ENCODE data around the gene SGSH.

Gene SGSH

GRCh38 chr17:80220054-80220735 is at the start of gene SGSH, which contains the start of gene SLC26A11:
Gene SGSH (minus strand): TSS chr17:80220333. CDS start chr17:80220313, 20 bp downstream.
Gene SLC26A11 (plus strand): TSS chr17:80220427. CDS start chr17:80221561, 1,134 bp downstream.
- no peaks in the 10 kb centered on the region for H3K9me3 ChIP-seq (ENCODE audit: control insufficient read depth, insufficient read depth, low read length)
- H3K36me3 ChIP-seq (ENCODE audit: control insufficient read depth, insufficient read depth, low read length) = peaks cover 22% of the 10 kb centered on the region
- H3K27me3 ChIP-seq (ENCODE audit: control insufficient read depth, insufficient read depth, low read length) = no peaks in the 10 kb centered on the region
- peak within 1 kb of the TSS; percentile 90 for H3K4me3 ChIP-seq (ENCODE audit: low read depth, low read length)
- peak within 1 kb of the TSS; percentile 81 for H3K9ac ChIP-seq (ENCODE audit: low read depth, low read length)
- peaks cover 4% of the 10 kb centered on the region for H3K4me1 ChIP-seq (ENCODE audit: control insufficient read depth, insufficient read depth, low read length)

DNA sequence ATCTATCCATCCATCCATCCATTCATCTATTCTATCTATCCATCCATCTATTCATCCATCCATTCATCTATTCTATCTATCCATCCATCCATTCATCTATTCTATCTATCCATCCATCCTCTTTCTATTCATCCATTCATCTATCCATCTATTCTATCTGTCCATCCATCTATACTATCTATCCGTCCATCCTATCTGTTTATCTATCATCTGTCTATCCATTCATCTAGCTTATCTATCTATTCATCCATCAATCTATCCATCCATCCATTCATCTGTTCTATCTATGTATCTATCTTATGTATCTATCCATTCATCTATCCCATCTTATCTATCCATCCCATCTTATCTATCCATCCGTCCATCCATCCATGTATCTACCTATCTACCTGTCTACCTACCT is 49.3 kb upstream of the SGSH start:
- H3K36me3 ChIP-seq (ENCODE audit: control insufficient read depth, insufficient read depth, low read length) = peaks cover 10% of the 10 kb centered on the region
- peaks cover 13% of the 10 kb centered on the region for H3K4me1 ChIP-seq (ENCODE audit: control insufficient read depth, insufficient read depth, low read length)
- H3K4me3 ChIP-seq (ENCODE audit: low read depth, low read length) = no peak overlapping the region
- H3K9me3 ChIP-seq (ENCODE audit: control insufficient read depth, insufficient read depth, low read length) = no peaks in the 10 kb centered on the region
- no peak overlapping the region for H3K9ac ChIP-seq (ENCODE audit: low read depth, low read length)
- H3K27me3 ChIP-seq (ENCODE audit: control insufficient read depth, insufficient read depth, low read length) = no peaks in the 10 kb centered on the region

GRCh38 chr17:80268427-80268826 is 48.3 kb upstream of the SGSH start:
- Histone ChIP-seq H3K4me3 (ENCODE audit: low read depth, low read length) (no peak overlapping the region), H3K4me1 (ENCODE audit: control insufficient read depth, insufficient read depth, low read length) (peaks cover 13% of the 10 kb centered on the region), H3K36me3 (ENCODE audit: control insufficient read depth, insufficient read depth, low read length) (peaks cover 17% of the 10 kb centered on the region), H3K27me3 (ENCODE audit: control insufficient read depth, insufficient read depth, low read length) (no peaks in the 10 kb centered on the region), H3K9me3 (ENCODE audit: control insufficient read depth, insufficient read depth, low read length) (no peaks in the 10 kb centered on the region), H3K9ac (ENCODE audit: low read depth, low read length) (no peak overlapping the region)

GRCh38 chr17:80267391-80267790 is 47.3 kb upstream of the SGSH start:
- H3K4me3 ChIP-seq (ENCODE audit: low read depth, low read length) = no peak overlapping the region
- no peaks in the 10 kb centered on the region for H3K9me3 ChIP-seq (ENCODE audit: control insufficient read depth, insufficient read depth, low read length)
- H3K27me3 ChIP-seq (ENCODE audit: control insufficient read depth, insufficient read depth, low read length) = no peaks in the 10 kb centered on the region
- H3K4me1 ChIP-seq (ENCODE audit: control insufficient read depth, insufficient read depth, low read length) = peaks cover 14% of the 10 kb centered on the region
- no peak overlapping the region for H3K9ac ChIP-seq (ENCODE audit: low read depth, low read length)
- H3K36me3 ChIP-seq (ENCODE audit: control insufficient read depth, insufficient read depth, low read length) = peaks cover 18% of the 10 kb centered on the region

DNA sequence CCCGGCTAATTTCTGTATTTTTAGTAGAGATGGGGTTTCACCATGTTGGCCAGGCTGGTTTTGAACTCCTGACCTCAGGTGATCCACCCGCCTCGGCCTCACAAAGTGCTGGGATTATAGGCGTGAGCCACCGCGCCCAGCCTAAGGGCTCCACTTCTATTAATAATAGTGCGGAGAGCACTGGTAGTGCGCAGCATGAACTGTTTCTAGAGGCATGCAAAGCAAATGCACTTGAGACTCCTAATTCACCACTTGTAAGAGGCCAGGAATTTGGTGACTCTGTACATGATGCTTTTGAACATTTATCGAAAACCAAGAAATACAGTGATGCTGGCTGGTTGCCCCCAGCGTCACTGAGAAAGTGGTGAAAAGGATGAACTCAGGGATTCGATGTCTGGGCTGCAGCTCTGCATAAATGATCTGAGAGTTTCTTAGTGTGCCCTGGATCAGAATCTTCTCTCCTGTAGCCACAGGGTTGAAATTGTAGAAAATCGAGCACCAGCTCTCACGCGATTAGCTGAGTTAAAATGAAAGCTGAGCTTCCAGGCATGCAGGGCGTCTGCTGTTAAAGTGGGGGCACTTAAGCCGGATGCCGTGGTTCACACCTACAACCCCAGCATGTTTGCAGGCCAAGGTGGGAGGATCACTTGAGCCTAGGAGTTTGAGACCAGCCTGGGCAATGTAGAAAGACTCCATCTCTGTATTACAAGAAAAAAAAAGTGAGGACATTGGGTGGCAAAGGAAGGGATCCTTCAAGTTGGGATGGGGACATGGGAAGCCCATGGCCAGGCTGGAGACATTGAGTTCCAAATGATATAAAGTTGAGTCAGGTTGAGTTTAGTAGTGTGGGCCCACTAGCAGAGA is 45.3 kb upstream of the SGSH start:
- no peaks in the 10 kb centered on the region for H3K9me3 ChIP-seq (ENCODE audit: control insufficient read depth, insufficient read depth, low read length)
- no peaks in the 10 kb centered on the region for H3K27me3 ChIP-seq (ENCODE audit: control insufficient read depth, insufficient read depth, low read length)
- no peak overlapping the region for H3K4me3 ChIP-seq (ENCODE audit: low read depth, low read length)
- H3K4me1 ChIP-seq (ENCODE audit: control insufficient read depth, insufficient read depth, low read length) = peaks cover 12% of the 10 kb centered on the region
- no peak overlapping the region for H3K9ac ChIP-seq (ENCODE audit: low read depth, low read length)
- H3K36me3 ChIP-seq (ENCODE audit: control insufficient read depth, insufficient read depth, low read length) = peaks cover 18% of the 10 kb centered on the region

- Histone ChIP-seq H3K36me3 (ENCODE audit: control insufficient read depth, insufficient read depth, low read length) (peaks cover 18% of the 10 kb centered on the region), H3K9me3 (ENCODE audit: control insufficient read depth, insufficient read depth, low read length) (no peaks in the 10 kb centered on the region), H3K27me3 (ENCODE audit: control insufficient read depth, insufficient read depth, low read length) (no peaks in the 10 kb centered on the region)
Observed at GRCh38 chr17:80264205-80265075, 44.3 kb upstream of the SGSH start.

GRCh38 chr17:80263253-80264204 is 43.4 kb upstream of the SGSH start:
- H3K4me1 ChIP-seq (ENCODE audit: control insufficient read depth, insufficient read depth, low read length) = peaks cover 3% of the 10 kb centered on the region
- H3K27me3 ChIP-seq (ENCODE audit: control insufficient read depth, insufficient read depth, low read length) = no peaks in the 10 kb centered on the region
- H3K9me3 ChIP-seq (ENCODE audit: control insufficient read depth, insufficient read depth, low read length) = no peaks in the 10 kb centered on the region
- H3K9ac ChIP-seq (ENCODE audit: low read depth, low read length) = no peak overlapping the region
- H3K36me3 ChIP-seq (ENCODE audit: control insufficient read depth, insufficient read depth, low read length) = peaks cover 15% of the 10 kb centered on the region
- no peak overlapping the region for H3K4me3 ChIP-seq (ENCODE audit: low read depth, low read length)

More at GRCh38 chr17:80264205-80265075, 44.3 kb upstream of the SGSH start:
- Histone ChIP-seq H3K4me3 (ENCODE audit: low read depth, low read length) (no peak overlapping the region), H3K4me1 (ENCODE audit: control insufficient read depth, insufficient read depth, low read length) (peaks cover 3% of the 10 kb centered on the region), H3K9ac (ENCODE audit: low read depth, low read length) (no peak overlapping the region)

DNA sequence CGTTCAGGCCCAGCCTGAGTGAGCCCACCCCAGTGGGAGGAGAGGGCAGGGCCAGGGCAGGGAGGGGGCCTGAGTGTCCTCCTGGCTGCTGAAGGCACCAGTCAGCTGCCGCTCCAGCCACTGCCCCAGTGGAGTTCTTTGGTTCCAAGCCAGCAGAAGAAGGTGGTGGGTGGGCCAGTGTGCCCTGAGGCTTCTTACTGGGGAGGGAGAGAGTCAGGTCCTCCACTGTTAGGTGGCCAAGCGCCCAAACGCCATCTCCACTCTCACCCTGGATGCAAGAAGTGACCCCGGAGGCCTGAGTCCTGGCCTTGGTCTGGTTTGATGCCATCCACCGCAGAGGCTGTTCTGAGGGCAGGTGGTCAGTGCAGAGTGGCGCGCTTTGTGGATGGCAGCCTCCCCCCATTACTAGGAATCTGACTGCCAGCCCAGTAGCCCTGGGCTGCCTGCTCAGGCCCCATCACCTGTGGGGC is 42.7 kb upstream of the SGSH start:
- H3K27me3 ChIP-seq (ENCODE audit: control insufficient read depth, insufficient read depth, low read length) = no peaks in the 10 kb centered on the region
- no peaks in the 10 kb centered on the region for H3K9me3 ChIP-seq (ENCODE audit: control insufficient read depth, insufficient read depth, low read length)
- no peak overlapping the region for H3K9ac ChIP-seq (ENCODE audit: low read depth, low read length)
- H3K36me3 ChIP-seq (ENCODE audit: control insufficient read depth, insufficient read depth, low read length) = peaks cover 15% of the 10 kb centered on the region
- H3K4me3 ChIP-seq (ENCODE audit: low read depth, low read length) = no peak overlapping the region
- peaks cover 3% of the 10 kb centered on the region for H3K4me1 ChIP-seq (ENCODE audit: control insufficient read depth, insufficient read depth, low read length)

DNA sequence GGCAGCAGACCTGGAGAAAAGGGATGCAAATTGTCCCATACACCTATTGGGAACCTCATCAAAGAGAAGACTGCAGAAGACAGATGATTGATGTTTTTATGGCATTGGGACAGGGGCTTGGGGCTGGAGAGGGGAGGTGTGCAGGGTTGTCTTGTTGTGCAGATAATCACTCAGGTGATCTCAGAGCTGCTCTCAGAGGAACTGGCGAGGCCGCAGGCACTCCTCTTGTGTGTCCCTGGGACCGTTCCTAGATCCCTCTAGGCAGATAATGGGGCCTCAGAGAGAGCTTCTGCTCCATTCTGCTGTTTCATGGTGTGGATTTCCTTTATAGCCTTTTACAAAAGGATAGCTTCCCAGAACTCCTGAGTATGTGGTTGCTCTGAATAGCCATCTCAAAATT is 42.2 kb upstream of the SGSH start:
- Histone ChIP-seq H3K36me3 (ENCODE audit: control insufficient read depth, insufficient read depth, low read length) (peaks cover 15% of the 10 kb centered on the region), H3K27me3 (ENCODE audit: control insufficient read depth, insufficient read depth, low read length) (no peaks in the 10 kb centered on the region), H3K4me3 (ENCODE audit: low read depth, low read length) (peak overlapping the region; percentile 71), H3K9me3 (ENCODE audit: control insufficient read depth, insufficient read depth, low read length) (no peaks in the 10 kb centered on the region), H3K9ac (ENCODE audit: low read depth, low read length) (no peak overlapping the region), H3K4me1 (ENCODE audit: control insufficient read depth, insufficient read depth, low read length) (peaks cover 6% of the 10 kb centered on the region)

- H3K9me3 ChIP-seq (ENCODE audit: control insufficient read depth, insufficient read depth, low read length) = no peaks in the 10 kb centered on the region
- peak overlapping the region; percentile 6 for H3K9ac ChIP-seq (ENCODE audit: low read depth, low read length)
- peaks cover 15% of the 10 kb centered on the region for H3K36me3 ChIP-seq (ENCODE audit: control insufficient read depth, insufficient read depth, low read length)
- peak overlapping the region; percentile 71 for H3K4me3 ChIP-seq (ENCODE audit: low read depth, low read length)
- peaks cover 6% of the 10 kb centered on the region for H3K4me1 ChIP-seq (ENCODE audit: control insufficient read depth, insufficient read depth, low read length)
- no peaks in the 10 kb centered on the region for H3K27me3 ChIP-seq (ENCODE audit: control insufficient read depth, insufficient read depth, low read length)
Observed at GRCh38 chr17:80261895-80262279, 41.8 kb upstream of the SGSH start.

Measured in iPS-15b (cell line).